ENCODE results near the gene PPFIBP1. TPM values are rescaled to one million over a fixed set of nuclear protein-coding genes. Genes with fewer than 3 reads are reported as not detected.

Gene PPFIBP1
- total and polyA plus RNA-seq, 12 donors = 9.6 to 123 (median 74.3) TPM

- H3K4me3 ChIP-seq = no peak overlapping the region
- no peak overlapping the region for H3K27ac ChIP-seq
- WGBS, 4 donors = 80 to 88% (median 84%) methylated on average over 9 of the region's 9 CpGs
- no peaks in the 10 kb centered on the region for H3K9me3 ChIP-seq (replicated peaks in 1 of 3)
- TF ChIP-seq POLR2A (IDR thresholded peaks at IDR 0.05) (no peak), CTCF (IDR thresholded peaks at IDR 0.05) (no peak)
- H3K36me3 ChIP-seq (replicated peaks in 1 of 2) = no peaks in the 10 kb centered on the region
- intact Hi-C loops (cut with DNase I) = no loop called here
- no peaks in the 10 kb centered on the region for H3K27me3 ChIP-seq
- no peak for DNase-seq
- H3K4me1 ChIP-seq (replicated peaks in 1 of 2) = peaks cover 6 to 15% of the 10 kb centered on the region in 2 donors
Observed at GRCh38 chr12:27515671-27516070, 8.3 kb upstream of the PPFIBP1 start.

GRCh38 chr12:27516625-27517024 is 7.4 kb upstream of the PPFIBP1 start:
- Histone ChIP-seq H3K36me3 (replicated peaks in 1 of 2) (no peaks in the 10 kb centered on the region), H3K4me3 (no peak overlapping the region), H3K9me3 (replicated peaks in 1 of 3) (no peaks in the 10 kb centered on the region), H3K4me1 (replicated peaks in 1 of 2) (peaks cover 0 to 13% of the 10 kb centered on the region in 2 donors), H3K27me3 (no peaks in the 10 kb centered on the region), H3K27ac (no peak overlapping the region)
- no peak for DNase-seq
- intact Hi-C loops (cut with DNase I) = no loop called here
- TF ChIP-seq CTCF (IDR thresholded peaks at IDR 0.05) (no peak), POLR2A (IDR thresholded peaks at IDR 0.05) (no peak)
- WGBS, 4 donors = 63 to 76% (median 73%) methylated on average over 4 of the region's 4 CpGs

- WGBS, 4 donors = 90 to 97% (median 92%) methylated on average over 3 of the region's 3 CpGs
- Histone ChIP-seq H3K36me3 (replicated peaks in 1 of 2) (no peaks in the 10 kb centered on the region), H3K9me3 (replicated peaks in 1 of 3) (no peaks in the 10 kb centered on the region), H3K4me3 (no peak overlapping the region), H3K27me3 (no peaks in the 10 kb centered on the region), H3K4me1 (replicated peaks in 1 of 2) (peaks cover 0 to 8% of the 10 kb centered on the region in 2 donors), H3K27ac (no peak overlapping the region)
- intact Hi-C loops (cut with DNase I) = no loop called here
- DNase-seq = no peak
- TF ChIP-seq POLR2A (IDR thresholded peaks at IDR 0.05) (no peak), CTCF (IDR thresholded peaks at IDR 0.05) (no peak)
Observed at GRCh38 chr12:27517546-27517945, 6.5 kb upstream of the PPFIBP1 start.

- no peak for TF ChIP-seq POLR2A (IDR thresholded peaks at IDR 0.05)
- TF ChIP-seq CTCF (IDR thresholded peaks at IDR 0.05) = no peak
- Histone ChIP-seq H3K9me3 (replicated peaks in 1 of 3) (no peaks in the 10 kb centered on the region), H3K4me3 (no peak overlapping the region), H3K4me1 (replicated peaks in 1 of 2) (peaks cover 1 to 12% of the 10 kb centered on the region in 2 donors), H3K36me3 (replicated peaks in 1 of 2) (no peaks in the 10 kb centered on the region), H3K27ac (no peak overlapping the region), H3K27me3 (no peaks in the 10 kb centered on the region)
- intact Hi-C loops (cut with DNase I) = no loop called here
- 75 to 83% (median 79%) methylated on average over 7 of the region's 7 CpGs for WGBS, 4 donors
- DNase-seq = no peak
Observed at GRCh38 chr12:27517961-27518665, 5.9 kb upstream of the PPFIBP1 start.
